Natural killer cell (primary cell): ENCODE results near the gene INPP5A. TPM values are rescaled to one million over a fixed set of nuclear protein-coding genes. Genes with fewer than 3 reads are reported as not detected.

Source experiments
- ATAC-seq, 3 donors: fragments of 150-1000 bp in 2 of 3; fragments of 200-7000 bp in 1 of 3; cut with Tn5 transposase; 1 replicate in 1 of 3; 2 replicates in 2 of 3; pipeline ENCODE4 v1.10.0; 2021; ENCODE audit warnings: mild to moderate bottlenecking in 2 of 3, moderate library complexity in 2 of 3
- DNase-seq, 2 donors: peaks; one replicate each; pipeline versions ENCODE4 v3.0.0 to v3.0.0-alpha.2; 2013 to 2021; ENCODE audit warnings: mixed read lengths in 1 of 2
- H3K27ac ChIP-seq: one replicate; pipeline ENCODE4 v1.5.1; 2013; ENCODE audit warnings: mild to moderate bottlenecking, low read length
- H3K27me3 ChIP-seq: one replicate; pipeline ENCODE4 v1.6.1; 2013; ENCODE audit warnings: low read length; ENCODE audit not compliant: control insufficient read depth, insufficient read depth
- H3K36me3 ChIP-seq: one replicate; pipeline ENCODE4 v1.6.1; 2013; ENCODE audit warnings: low read length; ENCODE audit not compliant: control insufficient read depth, insufficient read depth
- H3K4me1 ChIP-seq: one replicate; pipeline ENCODE4 v1.6.1; 2013; ENCODE audit warnings: low read length; ENCODE audit not compliant: control insufficient read depth, insufficient read depth
- H3K4me3 ChIP-seq: one replicate; pipeline ENCODE4 v1.5.1; 2013; ENCODE audit warnings: low read length
- H3K9me3 ChIP-seq: one replicate; pipeline ENCODE4 v1.6.1; 2013; ENCODE audit warnings: low read length; ENCODE audit not compliant: control insufficient read depth, insufficient read depth
- H3K27ac Mint-ChIP-seq, 2 donors: one replicate each; pipeline ENCODE4 v1.8.0; 2022; ENCODE audit warnings: mild to moderate bottlenecking in 2 of 2, mixed read lengths in 2 of 2, moderate library complexity in 1 of 2
- H3K27me3 Mint-ChIP-seq, 2 donors: one replicate each; pipeline ENCODE4 v1.8.0; 2022; ENCODE audit warnings: low read depth in 2 of 2, mixed read lengths in 2 of 2
- H3K36me3 Mint-ChIP-seq: one replicate; pipeline ENCODE4 v1.8.0; 2022; ENCODE audit warnings: mixed read lengths
- H3K4me1 Mint-ChIP-seq, 2 donors: one replicate each; pipeline ENCODE4 v1.8.0; 2022; ENCODE audit warnings: mixed read lengths in 2 of 2
- H3K4me3 Mint-ChIP-seq: one replicate; pipeline ENCODE4 v1.8.0; 2022; ENCODE audit warnings: mild to moderate bottlenecking, moderate library complexity, mixed read lengths
- H3K9me3 Mint-ChIP-seq, 2 donors: one replicate each; pipeline ENCODE4 v1.8.0; 2022; ENCODE audit warnings: mixed read lengths in 2 of 2
- CTCF ChIP-seq: fragments of 200-600 bp; IDR thresholded peaks from one replicate; pipeline ENCODE4 v1.8.0; 2022; ENCODE audit warnings: antibody characterized with exemption
- WGBS: methylation state at CpG from one replicate; pipeline ENCODE4 v1.1.7; 2013; ENCODE audit warnings: missing lambda C conversion rate; ENCODE audit not compliant: insufficient coverage; 5-methylcytosine and 5-hydroxymethylcytosine counted together
- intact Hi-C: fragments of 100-400 bp; cut with micrococcal nuclease; formaldehyde crosslinking; loops from one replicate; pipeline ENCODE4 v1.14.2; 2022
- total RNA-seq, 4 donors: library from RNA; stranded (reverse); fragments of 120-200 nt in 1 of 4; gene quantifications; one replicate each; pipeline versions ENCODE4 v1.2.3 to v1.2.4, GENCODE V29; 2013 to 2022

The INPP5A gene
- total RNA-seq, 3 donors from 2014 or later (not counting 1 experiment from before 2014, with no cell fraction given) = 12.6 to 38.6 (median 18.6) TPM

DNA sequence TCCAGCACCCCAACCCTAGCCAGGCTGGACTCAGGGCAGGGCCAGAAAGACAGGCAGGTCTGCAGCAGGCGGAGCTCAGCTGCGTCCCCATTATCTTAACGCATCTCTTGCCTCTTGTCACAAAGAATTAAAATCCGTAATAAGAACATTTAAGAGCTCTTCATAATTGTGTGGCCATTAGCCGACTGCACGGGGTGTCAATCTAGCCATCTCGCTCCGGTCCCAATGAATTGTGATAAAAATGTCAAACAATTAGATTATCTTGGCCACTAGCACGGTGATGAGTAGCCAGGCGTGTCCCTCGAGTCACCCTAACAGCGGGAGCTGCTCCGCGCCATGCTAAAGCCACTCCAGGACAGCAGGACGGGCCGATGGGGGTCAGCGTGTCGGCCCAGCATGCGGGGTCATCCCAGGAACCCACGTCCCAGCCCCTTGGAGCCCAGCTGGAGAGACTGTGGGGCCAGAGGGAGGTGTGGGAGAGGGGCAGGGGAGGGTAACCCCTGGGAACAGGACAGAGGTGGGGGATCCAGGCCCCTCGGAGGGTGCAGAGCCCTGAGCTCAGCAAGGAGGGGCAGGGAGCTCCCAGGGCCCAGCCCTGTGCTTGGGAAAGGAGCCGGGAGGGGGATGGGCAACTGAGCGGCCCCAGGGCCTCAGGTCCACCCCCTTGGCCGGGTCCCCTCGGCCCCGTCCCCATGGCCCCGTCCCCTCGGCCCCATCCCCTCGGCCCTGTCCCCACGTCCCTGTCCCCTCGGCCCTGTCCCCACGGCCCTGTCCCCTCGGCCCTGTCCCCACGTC, 266.0 kb downstream of the INPP5A start:
- 90% methylated on average over 34 of the region's 34 CpGs for WGBS

DNA sequence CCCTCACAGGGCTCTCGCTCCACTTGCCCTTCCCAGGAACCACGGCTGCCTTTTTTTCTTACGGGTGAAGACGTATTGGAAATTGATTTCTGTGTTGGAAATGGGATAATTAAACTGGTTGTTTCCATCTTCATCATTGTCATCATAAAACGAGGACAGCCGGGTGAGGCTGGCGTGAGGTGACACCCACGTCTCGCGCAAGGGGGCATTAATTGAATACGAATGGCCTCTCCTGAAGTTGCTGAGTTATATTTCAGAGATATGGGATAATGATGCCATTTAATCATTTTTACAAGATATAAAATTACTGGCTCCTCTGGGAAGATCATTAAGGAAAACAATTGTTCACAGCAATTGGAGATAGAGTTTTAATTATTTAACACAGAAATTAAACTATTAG, 266.7 kb downstream of the INPP5A start:
- H3K9me3 Mint-ChIP-seq = no peaks in the 10 kb centered on the region
- intact Hi-C loops = no loop called here
- no peaks in the 10 kb centered on the region for H3K36me3 ChIP-seq
- no peak overlapping the region for H3K4me3 ChIP-seq
- no peak for ATAC-seq
- no peak overlapping the region for H3K27ac ChIP-seq
- no peaks in the 10 kb centered on the region for H3K4me1 Mint-ChIP-seq
- no peak for TF ChIP-seq CTCF
- no peak overlapping the region for H3K4me3 Mint-ChIP-seq
- no peaks in the 10 kb centered on the region for H3K36me3 Mint-ChIP-seq
- no peaks in the 10 kb centered on the region for H3K4me1 ChIP-seq
- WGBS = 98% methylated on average over 11 of the region's 11 CpGs
- DNase-seq = no peak
- H3K9me3 ChIP-seq = peaks cover 4% of the 10 kb centered on the region
- no peaks in the 10 kb centered on the region for H3K27me3 ChIP-seq
- H3K27ac Mint-ChIP-seq = no peak overlapping the region
- H3K27me3 Mint-ChIP-seq = no peaks in the 10 kb centered on the region

More for the DNA sequence above, 266.0 kb downstream of the INPP5A start:
- H3K27ac Mint-ChIP-seq = no peak overlapping the region
- H3K4me1 ChIP-seq = no peaks in the 10 kb centered on the region
- H3K27me3 ChIP-seq = no peaks in the 10 kb centered on the region
- no peaks in the 10 kb centered on the region for H3K36me3 ChIP-seq
- H3K9me3 Mint-ChIP-seq = no peaks in the 10 kb centered on the region
- ATAC-seq = no peak
- no peak overlapping the region for H3K4me3 ChIP-seq
- TF ChIP-seq CTCF = no peak
- H3K27ac ChIP-seq = no peak overlapping the region
- no peak for DNase-seq
- H3K4me1 Mint-ChIP-seq = no peaks in the 10 kb centered on the region
- no peak overlapping the region for H3K4me3 Mint-ChIP-seq
- H3K36me3 Mint-ChIP-seq = no peaks in the 10 kb centered on the region
- H3K9me3 ChIP-seq = peaks cover 4% of the 10 kb centered on the region
- no peaks in the 10 kb centered on the region for H3K27me3 Mint-ChIP-seq
- intact Hi-C loops = no loop called here

- H3K36me3 Mint-ChIP-seq = no peaks in the 10 kb centered on the region
- WGBS = 85% methylated on average over 23 of the region's 23 CpGs
- ATAC-seq = no peak
Measured at GRCh38 chr10:132804785-132805426, 267.3 kb downstream of the INPP5A start.

More at GRCh38 chr10:132804785-132805426, 267.3 kb downstream of the INPP5A start:
- Mint-ChIP-seq H3K9me3 (no peaks in the 10 kb centered on the region), H3K4me1 (no peaks in the 10 kb centered on the region), H3K27ac (no peak overlapping the region), H3K4me3 (no peak overlapping the region), H3K27me3 (no peaks in the 10 kb centered on the region)
- H3K9me3 ChIP-seq = peaks cover 4% of the 10 kb centered on the region
- no peaks in the 10 kb centered on the region for H3K4me1 ChIP-seq
- intact Hi-C loops = no loop called here
- TF ChIP-seq CTCF = no peak
- no peak overlapping the region for H3K27ac ChIP-seq
- no peak for DNase-seq
- no peaks in the 10 kb centered on the region for H3K27me3 ChIP-seq
- no peaks in the 10 kb centered on the region for H3K36me3 ChIP-seq
- no peak overlapping the region for H3K4me3 ChIP-seq
